Measurements from ENCODE around the gene MRPL36. TPM values are rescaled to one million over a fixed set of nuclear protein-coding genes. Genes with fewer than 3 reads are reported as not detected.

The MRPL36 gene
- total RNA-seq, 1 experiment from 2014 or later, result 79.9 TPM

DNA sequence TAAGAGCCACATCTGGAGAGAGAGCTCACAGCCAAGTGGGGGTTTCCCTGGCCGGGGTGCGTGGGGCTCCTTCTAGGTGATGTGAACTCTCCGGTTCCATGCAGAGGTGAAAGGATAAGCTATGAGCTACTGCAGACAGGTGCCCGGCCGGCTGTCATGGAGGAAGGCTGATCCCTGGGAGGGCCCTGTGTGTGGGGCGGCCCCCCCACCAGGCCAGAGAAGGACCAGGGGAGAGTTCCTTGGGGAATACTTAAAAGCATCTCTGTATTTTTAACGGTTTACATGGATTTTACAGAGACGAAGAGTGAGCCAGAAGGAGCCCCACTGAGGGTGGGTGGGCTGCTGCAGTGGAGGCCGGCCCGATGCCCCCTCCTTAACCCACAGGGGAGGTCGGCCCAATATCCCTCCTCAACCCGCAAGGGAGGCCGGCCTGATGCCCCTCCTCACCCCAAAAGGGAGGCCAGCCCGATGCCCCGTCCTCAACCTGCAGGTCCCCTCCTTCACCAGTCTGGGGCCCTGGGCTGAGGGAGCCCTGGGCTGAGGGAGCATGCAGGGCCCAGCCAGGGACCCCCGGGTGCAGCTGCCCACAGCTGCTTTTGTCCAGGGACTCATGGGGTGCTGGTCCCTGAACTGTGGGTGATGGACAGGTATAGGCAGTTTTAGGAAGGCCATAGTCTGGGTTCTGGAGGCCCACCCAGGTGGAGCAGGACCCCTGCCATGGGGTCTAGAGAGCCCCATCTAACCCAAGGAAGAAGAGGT, 31.9 kb downstream of the MRPL36 start:
- TF ChIP-seq, protein P1, sequence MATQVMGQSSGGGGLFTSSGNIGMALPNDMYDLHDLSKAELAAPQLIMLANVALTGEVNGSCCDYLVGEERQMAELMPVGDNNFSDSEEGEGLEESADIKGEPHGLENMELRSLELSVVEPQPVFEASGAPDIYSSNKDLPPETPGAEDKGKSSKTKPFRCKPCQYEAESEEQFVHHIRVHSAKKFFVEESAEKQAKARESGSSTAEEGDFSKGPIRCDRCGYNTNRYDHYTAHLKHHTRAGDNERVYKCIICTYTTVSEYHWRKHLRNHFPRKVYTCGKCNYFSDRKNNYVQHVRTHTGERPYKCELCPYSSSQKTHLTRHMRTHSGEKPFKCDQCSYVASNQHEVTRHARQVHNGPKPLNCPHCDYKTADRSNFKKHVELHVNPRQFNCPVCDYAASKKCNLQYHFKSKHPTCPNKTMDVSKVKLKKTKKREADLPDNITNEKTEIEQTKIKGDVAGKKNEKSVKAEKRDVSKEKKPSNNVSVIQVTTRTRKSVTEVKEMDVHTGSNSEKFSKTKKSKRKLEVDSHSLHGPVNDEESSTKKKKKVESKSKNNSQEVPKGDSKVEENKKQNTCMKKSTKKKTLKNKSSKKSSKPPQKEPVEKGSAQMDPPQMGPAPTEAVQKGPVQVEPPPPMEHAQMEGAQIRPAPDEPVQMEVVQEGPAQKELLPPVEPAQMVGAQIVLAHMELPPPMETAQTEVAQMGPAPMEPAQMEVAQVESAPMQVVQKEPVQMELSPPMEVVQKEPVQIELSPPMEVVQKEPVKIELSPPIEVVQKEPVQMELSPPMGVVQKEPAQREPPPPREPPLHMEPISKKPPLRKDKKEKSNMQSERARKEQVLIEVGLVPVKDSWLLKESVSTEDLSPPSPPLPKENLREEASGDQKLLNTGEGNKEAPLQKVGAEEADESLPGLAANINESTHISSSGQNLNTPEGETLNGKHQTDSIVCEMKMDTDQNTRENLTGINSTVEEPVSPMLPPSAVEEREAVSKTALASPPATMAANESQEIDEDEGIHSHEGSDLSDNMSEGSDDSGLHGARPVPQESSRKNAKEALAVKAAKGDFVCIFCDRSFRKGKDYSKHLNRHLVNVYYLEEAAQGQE (IDR thresholded peaks at IDR 0.05; ENCODE audit: insufficient read depth in 1 of 2, low read depth in 2 of 2, low read length in 1 of 2), result no peak
- TF ChIP-seq SIN3A (IDR thresholded peaks at IDR 0.05; ENCODE audit: borderline replicate concordance, insufficient read depth, low read depth, low read length) (no peak), TCF7L2 (IDR thresholded peaks at IDR 0.05; ENCODE audit: low read depth, low read length) (no peak), POLR2AphosphoS5 (IDR thresholded peaks at IDR 0.05; ENCODE audit: low read depth, low read length) (no peak)
- TF ChIP-seq, protein P2, sequence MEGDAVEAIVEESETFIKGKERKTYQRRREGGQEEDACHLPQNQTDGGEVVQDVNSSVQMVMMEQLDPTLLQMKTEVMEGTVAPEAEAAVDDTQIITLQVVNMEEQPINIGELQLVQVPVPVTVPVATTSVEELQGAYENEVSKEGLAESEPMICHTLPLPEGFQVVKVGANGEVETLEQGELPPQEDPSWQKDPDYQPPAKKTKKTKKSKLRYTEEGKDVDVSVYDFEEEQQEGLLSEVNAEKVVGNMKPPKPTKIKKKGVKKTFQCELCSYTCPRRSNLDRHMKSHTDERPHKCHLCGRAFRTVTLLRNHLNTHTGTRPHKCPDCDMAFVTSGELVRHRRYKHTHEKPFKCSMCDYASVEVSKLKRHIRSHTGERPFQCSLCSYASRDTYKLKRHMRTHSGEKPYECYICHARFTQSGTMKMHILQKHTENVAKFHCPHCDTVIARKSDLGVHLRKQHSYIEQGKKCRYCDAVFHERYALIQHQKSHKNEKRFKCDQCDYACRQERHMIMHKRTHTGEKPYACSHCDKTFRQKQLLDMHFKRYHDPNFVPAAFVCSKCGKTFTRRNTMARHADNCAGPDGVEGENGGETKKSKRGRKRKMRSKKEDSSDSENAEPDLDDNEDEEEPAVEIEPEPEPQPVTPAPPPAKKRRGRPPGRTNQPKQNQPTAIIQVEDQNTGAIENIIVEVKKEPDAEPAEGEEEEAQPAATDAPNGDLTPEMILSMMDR (IDR thresholded peaks at IDR 0.05), result no peak
- intact Hi-C loops (cut with micrococcal nuclease; ENCODE audit: unreplicated experiment), result no loop called here
- in situ Hi-C loops (cut with HindIII; ENCODE audit: low pct_unique_long_range_greater_than_20kb, low sequenced_read_pairs), result no loop called here
- no peak overlapping the region for H3K27ac ChIP-seq (ENCODE audit: low read length)
- ChIA-PET CTCF (no interaction called here), POLR2A (interaction anchor here (0.7 kb wide), 1 partner anchor 287 kb away, joined by 4 read pairs; no protein-coding TSS in a partner anchor)
- no peaks in the 10 kb centered on the region for H3K27me3 ChIP-seq (ENCODE audit: control insufficient read depth, insufficient read depth, low read length)
- H3K9me3 ChIP-seq (ENCODE audit: control insufficient read depth, insufficient read depth, low read depth, low read length), result no peaks in the 10 kb centered on the region
- H3K4me1 ChIP-seq (ENCODE audit: control insufficient read depth, insufficient read depth, low read length), result 0 out of 2 replicates have a peak, but pooled peaks cover 4% of the 10 kb centered on the region
- BruUV-seq (replicated peaks), result no TSS peak
- H3K36me3 ChIP-seq (ENCODE audit: control insufficient read depth, insufficient read depth, low read length), result no peaks in the 10 kb centered on the region
- no peak overlapping the region for H3K4me3 ChIP-seq (ENCODE audit: low read depth in 2 of 2, low read length in 2 of 2)
- DNase-seq (ENCODE audit: low read depth, low spot score) (no peak), ATAC-seq (no peak)

DNA sequence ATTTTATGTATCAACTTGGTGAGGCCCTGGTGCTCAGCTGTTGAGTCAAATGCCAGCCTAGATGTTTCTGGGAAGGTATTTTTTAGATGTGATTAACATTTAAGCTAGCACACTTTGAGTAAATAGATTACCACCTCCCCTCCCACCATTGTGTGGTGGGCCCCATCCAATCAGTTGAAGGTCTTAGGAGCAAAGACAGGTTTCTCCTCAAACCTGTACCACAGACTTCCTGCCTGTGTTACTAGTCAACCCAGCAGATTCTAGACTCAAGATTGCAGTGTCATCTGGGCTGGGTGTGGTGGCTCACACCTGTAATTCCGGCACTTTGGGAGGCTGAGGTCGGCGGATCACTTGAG, 33.8 kb downstream of the MRPL36 start:
- ChIA-PET CTCF (interaction anchor here (0.7 kb wide), 1 partner anchor 271 kb away, joined by 3 read pairs; no protein-coding TSS in a partner anchor), POLR2A (no interaction called here)
- TF ChIP-seq, protein P1 (IDR thresholded peaks at IDR 0.05; ENCODE audit: insufficient read depth in 1 of 2, low read depth in 2 of 2, low read length in 1 of 2), result no peak
- Histone ChIP-seq H3K27me3 (ENCODE audit: control insufficient read depth, insufficient read depth, low read length) (no peaks in the 10 kb centered on the region), H3K9me3 (ENCODE audit: control insufficient read depth, insufficient read depth, low read depth, low read length) (no peaks in the 10 kb centered on the region), H3K4me3 (ENCODE audit: low read depth in 2 of 2, low read length in 2 of 2) (no peak overlapping the region), H3K27ac (ENCODE audit: low read length) (no peak overlapping the region), H3K4me1 (ENCODE audit: control insufficient read depth, insufficient read depth, low read length) (0 out of 2 replicates have a peak, but pooled peaks cover 2% of the 10 kb centered on the region), H3K36me3 (ENCODE audit: control insufficient read depth, insufficient read depth, low read length) (no peaks in the 10 kb centered on the region)
- intact Hi-C loops (cut with micrococcal nuclease; ENCODE audit: unreplicated experiment) (no loop called here), in situ Hi-C loops (cut with HindIII; ENCODE audit: low pct_unique_long_range_greater_than_20kb, low sequenced_read_pairs) (no loop called here)
- BruUV-seq (replicated peaks), result no TSS peak
- no peak for DNase-seq (ENCODE audit: low read depth, low spot score)
- ATAC-seq, result no peak
